MCF 10A (cell line): ENCODE results near the gene CBLIF. TPM values are rescaled to one million over a fixed set of nuclear protein-coding genes. Genes with fewer than 3 reads are reported as not detected.

Source experiments
- BruUV-seq: library from RNA; stranded (reverse); fragments of 400-500 nt; replicated peaks from 2 replicates; lab custom pipeline; 2021; lab: Mats Ljungman, UMichigan
- CTCF ChIA-PET: fragments of 300-600 bp; sonication (Branson Sonifier 250); formaldehyde crosslinking; extraction: SDS; loops from one replicate; lab custom pipeline; 2021; ENCODE audit warnings: antibody characterized with exemption, inconsistent platforms; lab: Yijun Ruan, JAX
- POLR2A ChIA-PET: fragments of 300-600, 350-650 bp; sonication (Branson Sonifier 250); formaldehyde crosslinking; extraction: SDS; loops from one replicate; lab custom pipeline; 2020; ENCODE audit warnings: antibody characterized with exemption, inconsistent platforms; lab: Yijun Ruan, JAX
- DNase-seq: peaks from one replicate; pipeline ENCODE4 v3.0.0-alpha.2; 2018; ENCODE audit not compliant: unreplicated experiment
- H3K27ac Mint-ChIP-seq: one replicate; pipeline ENCODE4 v1.8.0; 2022; ENCODE audit warnings: mild to moderate bottlenecking, low read depth, mixed read lengths; ENCODE audit not compliant: unreplicated experiment
- H3K27me3 Mint-ChIP-seq: one replicate; pipeline ENCODE4 v1.8.0; 2022; ENCODE audit warnings: mixed read lengths; ENCODE audit not compliant: insufficient read depth, unreplicated experiment
- H3K36me3 Mint-ChIP-seq: one replicate; pipeline ENCODE4 v1.8.0; 2022; ENCODE audit warnings: mild to moderate bottlenecking, moderate library complexity, mixed read lengths; ENCODE audit not compliant: insufficient read depth, unreplicated experiment
- H3K4me1 Mint-ChIP-seq: one replicate; pipeline ENCODE4 v1.8.0; 2022; ENCODE audit warnings: mixed read lengths; ENCODE audit not compliant: insufficient read depth, unreplicated experiment
- H3K4me3 Mint-ChIP-seq: one replicate; pipeline ENCODE4 v1.8.0; 2022; ENCODE audit warnings: mild to moderate bottlenecking, moderate library complexity, mixed read lengths; ENCODE audit not compliant: unreplicated experiment
- H3K9me3 Mint-ChIP-seq: one replicate; pipeline ENCODE4 v1.8.0; 2022; ENCODE audit warnings: mixed read lengths; ENCODE audit not compliant: unreplicated experiment
- intact Hi-C: fragments of 100-400 bp; cut with micrococcal nuclease; formaldehyde crosslinking; loops from 2 replicates; pipeline ENCODE4 v1.14.1; 2022
- total RNA-seq: library from RNA; stranded (reverse); gene quantifications from 2 replicates; pipeline ENCODE4 v1.2.3, GENCODE V29; 2022
- TF ChIP-seq, protein P1 (sequence below): fragments of 200-600 bp; IDR thresholded peaks from one replicate; pipeline ENCODE4 v1.8.0; 2022; ENCODE audit warnings: antibody characterized with exemption, mild to moderate bottlenecking; ENCODE audit not compliant: unreplicated experiment

CBLIF gene
- total RNA-seq, 1 experiment from 2014 or later: not detected

DNA sequence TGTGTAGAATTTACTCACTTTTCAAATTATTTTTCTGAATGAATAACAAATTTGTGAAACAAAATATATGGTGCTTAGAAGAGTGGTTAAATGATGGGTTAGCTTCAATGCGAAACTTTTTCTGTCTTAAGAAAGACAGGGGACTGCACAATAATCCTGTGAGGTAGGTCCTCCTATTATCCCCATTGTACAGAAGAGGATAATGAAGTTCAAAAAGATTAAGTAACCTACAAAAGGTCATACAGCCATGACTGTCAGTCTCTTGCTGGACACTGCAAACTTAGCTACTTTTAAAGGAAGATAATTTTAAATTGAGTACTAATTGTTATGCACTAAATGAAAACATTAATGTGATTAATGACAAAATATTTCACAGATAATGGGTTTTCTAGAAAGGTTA, 38.3 kb upstream of the CBLIF start:
- CTCF ChIA-PET: interaction anchor here (0.6 kb wide), 1 partner anchor 309 kb away, joined by 6 read pairs; no protein-coding TSS in a partner anchor
- no peaks in the 10 kb centered on the region for H3K4me1 Mint-ChIP-seq

DNA sequence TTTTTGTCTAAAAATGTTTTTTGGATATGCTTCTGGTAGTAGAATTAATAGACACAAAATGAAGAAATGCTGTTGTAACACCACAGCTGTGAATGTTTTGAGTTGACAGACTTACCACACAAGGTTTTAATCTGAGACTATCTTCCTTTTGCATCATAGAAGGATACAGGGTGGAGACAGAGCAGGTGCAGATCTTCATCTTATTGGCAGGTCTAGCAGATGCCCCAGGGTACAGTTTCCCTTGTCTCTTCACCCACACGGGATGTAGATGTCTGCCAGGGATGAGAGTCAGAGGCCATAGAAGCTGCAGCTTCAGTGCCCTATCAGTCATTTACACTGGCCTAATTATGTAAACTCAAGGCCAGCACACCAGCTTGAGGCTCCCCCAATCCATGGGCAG, 34.3 kb upstream of the CBLIF start:
- Mint-ChIP-seq H3K27ac (peak overlapping the region; percentile 50), H3K27me3 (no peaks in the 10 kb centered on the region), H3K4me3 (no peak overlapping the region), H3K36me3 (no peaks in the 10 kb centered on the region), H3K9me3 (no peaks in the 10 kb centered on the region), H3K4me1 (no peaks in the 10 kb centered on the region)
- TF ChIP-seq, protein P1, sequence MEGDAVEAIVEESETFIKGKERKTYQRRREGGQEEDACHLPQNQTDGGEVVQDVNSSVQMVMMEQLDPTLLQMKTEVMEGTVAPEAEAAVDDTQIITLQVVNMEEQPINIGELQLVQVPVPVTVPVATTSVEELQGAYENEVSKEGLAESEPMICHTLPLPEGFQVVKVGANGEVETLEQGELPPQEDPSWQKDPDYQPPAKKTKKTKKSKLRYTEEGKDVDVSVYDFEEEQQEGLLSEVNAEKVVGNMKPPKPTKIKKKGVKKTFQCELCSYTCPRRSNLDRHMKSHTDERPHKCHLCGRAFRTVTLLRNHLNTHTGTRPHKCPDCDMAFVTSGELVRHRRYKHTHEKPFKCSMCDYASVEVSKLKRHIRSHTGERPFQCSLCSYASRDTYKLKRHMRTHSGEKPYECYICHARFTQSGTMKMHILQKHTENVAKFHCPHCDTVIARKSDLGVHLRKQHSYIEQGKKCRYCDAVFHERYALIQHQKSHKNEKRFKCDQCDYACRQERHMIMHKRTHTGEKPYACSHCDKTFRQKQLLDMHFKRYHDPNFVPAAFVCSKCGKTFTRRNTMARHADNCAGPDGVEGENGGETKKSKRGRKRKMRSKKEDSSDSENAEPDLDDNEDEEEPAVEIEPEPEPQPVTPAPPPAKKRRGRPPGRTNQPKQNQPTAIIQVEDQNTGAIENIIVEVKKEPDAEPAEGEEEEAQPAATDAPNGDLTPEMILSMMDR: no peak
- intact Hi-C loops: no loop called here
- no TSS peak for BruUV-seq
- DNase-seq: no peak
- ChIA-PET CTCF (interaction anchor here (0.6 kb wide), 1 partner anchor 1643 kb away, joined by 3 read pairs; no protein-coding TSS in a partner anchor), POLR2A (interaction anchor here (0.7 kb wide), 1 partner anchor 22 kb away, joined by 3 read pairs; no protein-coding TSS in a partner anchor)

More for the DNA sequence above, 38.3 kb upstream of the CBLIF start:
- Mint-ChIP-seq H3K27ac (no peak overlapping the region), H3K27me3 (no peaks in the 10 kb centered on the region), H3K4me3 (no peak overlapping the region), H3K36me3 (no peaks in the 10 kb centered on the region), H3K9me3 (peaks cover 2% of the 10 kb centered on the region)
- TF ChIP-seq, protein P1: no peak
- no TSS peak for BruUV-seq
- POLR2A ChIA-PET: no interaction called here
- intact Hi-C loops: no loop called here
- DNase-seq: no peak

- no peaks in the 10 kb centered on the region for H3K27me3 Mint-ChIP-seq
- TF ChIP-seq, protein P1: no peak
- ChIA-PET CTCF (no interaction called here), POLR2A (no interaction called here)
- no TSS peak for BruUV-seq
- H3K9me3 Mint-ChIP-seq: no peaks in the 10 kb centered on the region
- no peaks in the 10 kb centered on the region for H3K4me1 Mint-ChIP-seq
- intact Hi-C loops: no loop called here
- H3K27ac Mint-ChIP-seq: peak within 1 kb of the TSS; percentile 50
- no peaks in the 10 kb centered on the region for H3K36me3 Mint-ChIP-seq
- DNase-seq: no peak
- no peak within 1 kb of the TSS for H3K4me3 Mint-ChIP-seq
Measured at GRCh38 chr11:59878575-59878974, 33.3 kb upstream of the CBLIF start, which contains the start of gene OOSP3. OOSP3 (plus strand) TSS chr11:59878782; CDS start chr11:59878809, 27 bp downstream.

GRCh38 chr11:59877784-59878183, 32.5 kb upstream of the CBLIF start:
- POLR2A ChIA-PET: no interaction called here
- BruUV-seq: no TSS peak
- CTCF ChIA-PET: no interaction called here
- intact Hi-C loops: no loop called here
- Mint-ChIP-seq H3K27me3 (no peaks in the 10 kb centered on the region), H3K36me3 (no peaks in the 10 kb centered on the region), H3K9me3 (no peaks in the 10 kb centered on the region), H3K4me3 (no peak overlapping the region), H3K27ac (no peak overlapping the region), H3K4me1 (no peaks in the 10 kb centered on the region)
- TF ChIP-seq, protein P1: no peak
- DNase-seq: no peak
